NAMALWA (cell line): Measurements from ENCODE around the gene FSCN2.
"Not testable (repeated sequence)": the region's sequence is repeated elsewhere in the genome, so short reads cannot be mapped to it uniquely, and the experiment has no call there.

Source experiments
- DNase-seq: peaks from one replicate; pipeline ENCODE4 v3.0.0-alpha.2; 2015; ENCODE audit warnings: low spot score

FSCN2 gene

DNA sequence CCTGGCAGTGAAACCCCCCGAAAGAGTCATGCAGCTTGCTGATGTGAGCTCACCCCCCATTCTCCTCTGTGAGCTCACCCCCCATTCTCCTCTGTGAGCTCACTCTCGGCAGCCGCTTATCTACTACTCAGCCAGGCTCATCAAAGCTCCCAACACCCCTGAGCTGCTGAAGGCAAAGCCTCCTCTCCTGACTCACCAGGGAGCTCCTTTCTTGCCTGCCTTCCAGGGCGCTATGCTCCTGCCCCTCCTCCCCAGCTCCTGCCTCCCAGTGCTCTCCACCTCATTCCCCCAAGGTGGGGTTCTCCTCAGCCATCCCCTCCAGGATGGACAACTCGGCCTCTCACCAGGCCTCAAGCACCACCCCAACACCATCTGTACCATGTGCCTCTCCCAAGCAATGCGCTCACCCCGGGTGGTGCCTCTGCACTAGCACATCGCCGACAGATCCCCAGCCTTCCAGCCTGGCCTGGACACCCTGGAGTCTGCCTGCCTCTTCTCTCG is 51.7 kb downstream of the FSCN2 start:
- no peak for DNase-seq

DNA sequence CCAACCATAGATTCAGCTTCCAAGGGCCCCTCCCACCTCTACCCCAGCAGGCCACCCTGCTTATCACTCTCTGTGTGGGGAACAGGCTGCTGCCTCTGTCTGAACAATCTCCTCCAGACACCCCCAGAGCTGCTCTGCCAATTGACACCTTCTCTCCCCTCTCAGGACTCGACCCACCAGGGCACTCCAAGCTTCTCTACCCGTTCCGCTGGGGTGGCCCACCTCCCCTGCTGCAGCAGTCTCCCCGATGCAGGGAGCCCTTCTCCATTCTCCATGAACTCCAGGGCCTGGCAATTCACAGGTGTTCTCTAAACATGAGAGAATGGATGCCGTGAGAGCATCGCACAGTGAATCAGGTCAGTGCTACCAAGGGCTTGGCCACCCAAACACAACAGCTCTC is 52.3 kb downstream of the FSCN2 start:
- no peak for DNase-seq

GRCh38 chr17:81581758-81582157 is 53.6 kb downstream of the FSCN2 start:
- DNase-seq: no peak

GRCh38 chr17:81582341-81582740 is 54.2 kb downstream of the FSCN2 start:
- no peak for DNase-seq

- no peak for DNase-seq
These were observed 54.6 kb downstream of the FSCN2 start for GRCh38 chr17:81582749-81583148.

GRCh38 chr17:81583589-81584342 is 55.6 kb downstream of the FSCN2 start:
- DNase-seq: no peak

- not testable (repeated sequence) for DNase-seq
These were observed 56.6 kb downstream of the FSCN2 start for GRCh38 chr17:81584771-81585170.

DNA sequence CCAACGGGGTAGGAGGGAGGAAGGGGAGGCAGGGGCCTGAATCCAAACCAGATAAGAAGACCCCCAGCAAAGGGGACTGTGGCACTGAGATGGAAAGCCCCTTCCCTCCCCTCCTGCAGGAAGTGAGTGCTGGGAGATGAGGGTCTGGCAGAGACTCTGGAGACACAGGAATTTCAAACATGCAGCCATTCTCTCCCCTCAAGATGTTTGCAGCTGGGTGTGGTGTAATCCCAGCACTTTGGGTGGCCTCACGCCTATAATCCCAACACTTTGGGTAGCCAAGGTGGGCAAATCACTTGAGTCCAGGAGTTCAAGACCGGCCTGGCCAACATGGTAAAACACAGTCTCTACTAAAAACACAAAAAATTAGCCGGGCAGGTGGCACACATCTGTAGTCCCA is 57.9 kb downstream of the FSCN2 start:
- DNase-seq: no peak
